SW 1271 (cell line): ENCODE data around the gene TTC34.

Experiments used
- DNase-seq, 2 experiments: peaks; one replicate each; lab custom pipeline; 2025; lab: John Stamatoyannopoulos, UW

TTC34 gene

GRCh38 chr1:2588661-2589430, 212.6 kb downstream of the TTC34 start:
- DNase-seq, result no peak

GRCh38 chr1:2587860-2588571, 213.5 kb downstream of the TTC34 start:
- no peak for DNase-seq

- no peak for DNase-seq
Measured at GRCh38 chr1:2587071-2587859, 214.2 kb downstream of the TTC34 start.

GRCh38 chr1:2586154-2587070, 215.1 kb downstream of the TTC34 start, which contains the start of gene PRXL2B:
Gene PRXL2B (plus strand): TSS chr1:2586777. CDS start chr1:2586886, 109 bp downstream.
- DNase-seq, result peak; percentile 67 to 89
